Stimulated activated CD4-positive, alpha-beta T cell treated with anti-CD3 and anti-CD28 coated beads, TNF-alpha, amount 100 ng/mL, for 24 hours (primary cell): ENCODE measurements around the gene DYSF.

ENCODE experiments used
- DNase-seq, 3 experiments: peaks; one replicate each; pipeline ENCODE4 v3.0.0-alpha.2; 2020; ENCODE audit warnings: low read depth in 3 of 3

The DYSF gene

DNA sequence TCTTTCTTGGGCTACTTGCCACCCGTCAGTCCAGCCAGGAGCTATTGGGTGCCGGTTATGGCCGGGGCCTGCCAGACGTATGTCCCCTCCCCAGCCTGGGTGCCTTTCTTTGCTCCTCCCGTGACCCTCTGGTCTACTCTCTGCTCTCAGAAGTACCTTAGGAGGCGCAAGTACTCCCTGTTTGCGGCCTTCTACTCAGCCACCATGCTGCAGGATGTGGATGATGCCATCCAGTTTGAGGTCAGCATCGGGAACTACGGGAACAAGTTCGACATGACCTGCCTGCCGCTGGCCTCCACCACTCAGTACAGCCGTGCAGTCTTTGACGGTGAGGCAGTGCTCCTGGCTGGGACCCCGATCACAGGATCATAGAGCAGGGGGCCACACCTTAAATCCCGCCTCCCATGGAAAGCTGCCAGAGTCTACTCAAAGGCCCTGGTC is 99.5 kb downstream of the DYSF start:
- DNase-seq: no peak

GRCh38 chr2:71554028-71554705 is 100.8 kb downstream of the DYSF start:
- DNase-seq: no peak

DNA sequence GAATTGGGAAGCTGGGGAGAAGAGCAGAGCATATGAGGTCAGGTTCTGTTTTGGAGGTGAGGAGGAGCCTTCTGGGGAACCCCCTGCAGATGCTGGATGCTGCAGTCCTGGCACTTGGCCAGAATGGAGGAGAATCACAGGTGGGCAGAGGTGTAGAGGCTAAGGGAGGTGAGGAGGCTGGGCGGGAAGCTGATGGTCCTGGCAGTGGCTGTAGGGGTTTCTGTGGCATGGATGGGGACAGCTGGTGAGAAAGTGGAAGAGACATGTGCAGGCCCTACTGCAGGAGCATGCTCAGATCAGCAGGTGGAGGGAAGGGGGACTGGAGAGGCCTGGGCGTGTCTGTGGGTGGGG is 101.3 kb downstream of the DYSF start:
- no peak for DNase-seq

DNA sequence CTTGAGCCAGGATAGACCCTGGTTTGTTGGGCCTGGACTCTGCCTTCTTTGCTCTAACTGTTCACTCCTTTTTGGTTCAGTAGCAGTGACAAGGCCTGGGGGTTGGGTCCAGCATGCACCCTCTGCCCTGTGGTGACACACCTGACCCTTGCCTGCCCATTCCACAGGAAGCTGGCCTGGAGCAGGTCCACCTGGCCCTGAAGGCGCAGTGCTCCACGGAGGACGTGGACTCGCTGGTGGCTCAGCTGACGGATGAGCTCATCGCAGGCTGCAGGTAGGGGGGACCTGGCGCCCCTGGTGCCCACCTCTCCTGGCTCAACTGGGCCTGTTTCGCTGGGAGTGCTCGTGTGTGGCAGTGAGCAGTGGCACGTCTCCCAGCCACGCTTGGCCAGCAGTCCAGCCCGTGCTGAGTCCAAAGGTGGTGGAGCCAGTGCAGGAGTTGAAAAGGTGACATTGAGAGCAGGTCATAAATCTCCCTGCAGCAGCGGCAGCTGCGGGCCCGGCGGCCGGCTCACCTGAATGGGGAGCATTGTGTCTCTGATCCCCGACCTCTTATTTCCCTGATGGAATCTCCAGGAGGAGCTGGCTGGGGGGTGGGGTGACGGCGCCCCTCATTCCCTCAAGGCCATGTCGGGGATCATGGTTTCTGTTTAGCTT is 102.6 kb downstream of the DYSF start:
- no peak for DNase-seq

- DNase-seq: no peak
Measured at GRCh38 chr2:71556692-71557250, 103.4 kb downstream of the DYSF start.

GRCh38 chr2:71557321-71557720 is 104.0 kb downstream of the DYSF start:
- DNase-seq: no peak

DNA sequence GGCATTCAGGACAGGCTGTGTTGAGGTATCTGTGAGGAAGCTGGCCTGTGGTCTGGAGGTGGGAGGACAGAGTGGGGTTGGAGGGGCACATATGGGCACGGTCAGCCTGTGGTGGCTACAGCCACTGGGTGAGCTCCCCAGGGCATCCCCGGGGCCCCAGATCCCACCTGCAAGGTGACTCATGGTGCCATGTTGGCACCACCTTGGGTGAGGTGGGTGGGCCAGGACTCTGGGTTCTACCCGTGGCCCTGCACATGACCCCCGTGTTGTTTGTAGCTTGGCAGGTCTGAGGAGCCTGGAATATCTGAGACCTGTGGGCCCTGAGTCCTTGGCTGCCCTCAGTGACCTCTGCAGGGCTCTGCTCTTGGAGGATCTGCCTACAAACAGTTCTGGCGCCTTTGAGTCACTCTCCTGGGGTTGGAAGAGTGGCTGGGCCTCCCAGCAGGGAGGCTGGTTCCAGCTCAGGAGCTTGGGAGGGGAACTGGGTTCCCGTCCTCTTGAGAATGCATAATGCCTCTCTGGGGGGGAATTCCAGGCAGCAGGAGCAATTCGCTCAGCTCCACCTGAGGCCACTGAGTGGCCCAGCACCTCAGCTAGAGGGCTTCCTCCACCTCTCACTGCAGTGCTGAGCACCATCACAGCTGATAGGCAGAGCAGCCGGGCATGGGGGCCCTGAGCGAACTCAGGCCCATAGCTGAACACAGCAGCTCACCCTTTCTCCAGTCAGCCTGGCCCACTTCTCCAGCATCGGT is 105.1 kb downstream of the DYSF start:
- DNase-seq: no peak

- DNase-seq: no peak
Measured at GRCh38 chr2:71559080-71559827, 105.9 kb downstream of the DYSF start.

- no peak for DNase-seq
Measured at GRCh38 chr2:71559828-71560637, 106.7 kb downstream of the DYSF start.

- no peak for DNase-seq
Measured at GRCh38 chr2:71560638-71561011, 107.3 kb downstream of the DYSF start.

GRCh38 chr2:71561441-71562267 is 108.3 kb downstream of the DYSF start:
- no peak for DNase-seq

DNA sequence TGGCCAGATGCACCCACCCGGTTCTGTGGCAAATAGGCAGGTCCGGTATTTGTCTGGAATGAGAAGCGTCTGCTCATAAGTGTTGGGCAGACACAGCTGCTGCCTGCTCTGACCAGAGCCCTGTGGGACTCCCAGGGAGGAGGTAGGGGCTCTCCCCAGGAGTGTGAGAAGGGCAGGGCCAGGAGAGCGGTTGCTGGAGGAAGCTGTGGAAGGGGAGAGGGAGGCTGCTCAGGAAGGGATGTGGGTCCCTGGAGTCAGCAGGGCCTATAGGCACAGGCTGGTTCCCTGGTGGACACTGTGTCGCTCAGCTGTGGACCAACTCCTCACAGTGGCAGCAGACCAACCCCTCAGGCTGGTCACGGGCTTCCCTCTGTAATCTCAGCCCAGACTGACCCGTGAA is 109.2 kb downstream of the DYSF start:
- DNase-seq: no peak

DNA sequence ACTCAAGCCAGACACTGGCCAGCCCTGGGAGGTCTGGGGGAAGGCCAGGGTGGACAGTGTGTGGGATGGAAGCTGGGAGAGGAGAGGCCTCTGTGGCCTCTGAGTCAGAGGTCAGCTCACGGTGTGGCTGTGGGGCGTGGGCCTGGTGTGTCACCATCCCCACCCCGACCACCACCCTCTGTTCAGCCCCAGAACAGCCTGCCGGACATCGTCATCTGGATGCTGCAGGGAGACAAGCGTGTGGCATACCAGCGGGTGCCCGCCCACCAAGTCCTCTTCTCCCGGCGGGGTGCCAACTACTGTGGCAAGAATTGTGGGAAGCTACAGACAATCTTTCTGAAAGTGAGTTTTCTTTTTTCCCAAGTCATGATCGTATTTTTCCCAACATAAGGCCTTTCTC is 110.5 kb downstream of the DYSF start:
- no peak for DNase-seq

DNA sequence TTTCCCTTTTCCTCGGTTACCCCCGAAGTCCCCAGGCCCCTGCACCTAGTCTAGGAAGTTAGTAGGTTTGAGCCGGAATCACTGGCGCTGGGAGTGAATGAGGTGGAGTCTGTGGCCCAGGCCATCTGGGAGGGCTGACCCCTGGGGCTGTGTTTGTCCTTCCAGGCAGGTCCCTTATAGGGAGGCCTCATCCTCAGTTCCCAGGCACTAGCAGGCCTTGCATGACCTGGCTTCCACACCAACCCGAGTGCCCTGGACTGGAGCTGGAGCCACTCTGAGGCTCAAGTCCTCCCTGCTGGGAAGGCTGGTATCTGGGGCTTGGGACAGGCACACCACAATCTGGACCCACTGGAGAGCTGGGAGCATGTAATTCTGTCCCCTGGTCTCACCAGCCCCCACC is 111.0 kb downstream of the DYSF start:
- no peak for DNase-seq

GRCh38 chr2:71564790-71565189 is 111.4 kb downstream of the DYSF start:
- DNase-seq: no peak

DNA sequence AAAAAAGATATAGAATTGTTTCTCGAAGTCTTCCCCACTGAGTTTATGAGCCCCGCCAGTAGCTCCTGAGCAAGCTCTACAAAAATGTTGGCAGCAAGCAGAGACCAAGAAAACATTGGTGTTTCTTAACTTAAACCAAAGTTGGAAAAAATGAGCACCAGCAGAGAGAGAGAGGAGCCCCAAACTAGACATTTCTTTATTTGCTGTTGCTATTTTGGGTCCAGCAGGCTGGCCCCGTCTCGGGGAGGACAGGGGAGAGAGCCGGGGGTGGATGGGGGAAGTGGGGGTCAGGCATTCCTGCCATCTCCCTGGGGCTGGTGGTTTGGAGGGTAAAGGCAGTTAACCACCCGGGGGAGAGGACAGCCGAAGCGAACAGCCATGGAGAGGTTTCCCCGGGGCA is 113.0 kb downstream of the DYSF start:
- DNase-seq: no peak

- DNase-seq: no peak
Measured at GRCh38 chr2:71567625-71568024, 114.3 kb downstream of the DYSF start.

DNA sequence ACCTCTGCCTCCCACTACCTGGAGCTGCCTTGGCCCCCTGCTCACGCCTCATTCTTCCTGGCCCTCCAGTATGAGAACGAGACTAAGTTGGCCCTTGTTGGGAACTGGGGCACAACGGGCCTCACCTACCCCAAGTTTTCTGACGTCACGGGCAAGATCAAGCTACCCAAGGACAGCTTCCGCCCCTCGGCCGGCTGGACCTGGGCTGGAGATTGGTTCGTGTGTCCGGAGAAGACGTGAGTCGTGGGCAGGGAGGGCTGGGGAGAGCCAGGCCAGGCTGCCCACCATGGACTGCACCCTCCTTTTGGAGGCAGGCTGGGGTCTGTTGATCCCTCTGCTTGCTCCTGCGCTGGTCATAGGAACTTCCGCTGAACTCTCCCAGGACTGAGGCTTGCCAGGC is 114.7 kb downstream of the DYSF start:
- DNase-seq: no peak

- no peak for DNase-seq
Measured at GRCh38 chr2:71570511-71570910, 117.2 kb downstream of the DYSF start.

DNA sequence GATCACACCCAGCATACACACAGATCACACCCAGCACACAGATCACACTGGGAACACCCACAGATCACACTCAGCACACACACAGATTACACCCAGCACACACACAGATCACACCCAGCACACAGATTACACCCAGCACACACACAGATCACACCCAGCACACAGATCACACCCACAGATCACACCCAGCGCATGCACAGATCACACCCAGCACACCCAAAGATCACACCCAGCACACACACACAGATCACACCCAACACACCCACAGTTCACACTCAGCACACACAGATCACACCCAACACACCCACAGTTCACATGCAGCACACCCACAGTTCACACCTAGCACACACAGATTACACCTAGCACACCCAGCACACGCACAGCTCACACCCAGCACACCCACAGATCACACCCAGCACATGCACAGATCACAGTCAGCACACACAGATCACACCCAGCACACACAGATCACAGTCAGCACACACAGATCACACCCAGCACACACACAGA is 117.6 kb downstream of the DYSF start:
- no peak for DNase-seq
